Pons (tissue), 1 donor: Measurements from ENCODE around the gene C19orf53.

Experiments
- DNase-seq: peaks from one replicate; pipeline ENCODE4 v3.0.0-alpha.2; 2016; ENCODE audit warnings: low spot score

Gene C19orf53

GRCh38 chr19:13826652-13827235 lies 52.5 kb downstream of the C19orf53 start:
- no peak for DNase-seq

- no peak for DNase-seq
These were observed 53.4 kb downstream of the C19orf53 start for GRCh38 chr19:13827656-13828055.
